GM23248 (cell line): ENCODE measurements around the gene CHMP6. TPM values are rescaled to one million over a fixed set of nuclear protein-coding genes. Genes with fewer than 3 reads are reported as not detected.

ENCODE experiments used
- DNase-seq: peaks from one replicate; pipeline ENCODE4 v3.0.0-alpha.2; 2015
- H2AFZ ChIP-seq: fragments of 200-600 bp; sonication (generic); 2 replicates; pipeline ENCODE4 v1.6.1; 2016; ENCODE audit warnings: antibody characterized with exemption
- H3F3A ChIP-seq: fragments of 200-600 bp; sonication (generic); 2 replicates; pipeline ENCODE4 v1.6.1; 2016; ENCODE audit warnings: mild to moderate bottlenecking, antibody characterized with exemption, mixed run types; ENCODE audit not compliant: insufficient read depth
- H3K27ac ChIP-seq: fragments of 200-600 bp; sonication (generic); 2 replicates; pipeline ENCODE4 v1.5.1; 2016; ENCODE audit warnings: mild to moderate bottlenecking
- H3K27me3 ChIP-seq: fragments of 200-600 bp; sonication (generic); replicated peaks from 2 replicates; pipeline ENCODE4 v1.6.1; 2016; ENCODE audit warnings: mild to moderate bottlenecking; ENCODE audit not compliant: insufficient read depth
- H3K36me3 ChIP-seq: fragments of 200-600 bp; sonication (generic); 2 replicates; pipeline ENCODE4 v1.6.1; 2016; ENCODE audit warnings: low read depth, mild to moderate bottlenecking
- H3K4me1 ChIP-seq: fragments of 200-600 bp; sonication (generic); 2 replicates; pipeline ENCODE4 v1.6.1; 2016; ENCODE audit warnings: mild to moderate bottlenecking; ENCODE audit not compliant: insufficient read depth
- H3K4me2 ChIP-seq: fragments of 200-600 bp; sonication (generic); one replicate; pipeline ENCODE4 v1.6.1; 2016; ENCODE audit warnings: mild to moderate bottlenecking; ENCODE audit not compliant: unreplicated experiment
- H3K4me3 ChIP-seq: fragments of 200-600 bp; sonication (generic); 2 replicates; pipeline ENCODE4 v1.5.1; 2016; ENCODE audit warnings: mild to moderate bottlenecking
- H3K79me2 ChIP-seq: fragments of 200-600 bp; sonication (generic); 2 replicates; pipeline ENCODE4 v1.6.1; 2016; ENCODE audit warnings: mild to moderate bottlenecking; ENCODE audit not compliant: insufficient read depth
- H3K9ac ChIP-seq: fragments of 200-600 bp; sonication (generic); 2 replicates; pipeline ENCODE4 v1.6.1; 2016; ENCODE audit warnings: mild to moderate bottlenecking
- H3K9me2 ChIP-seq: fragments of 200-600 bp; sonication (generic); 2 replicates; pipeline ENCODE4 v1.6.1; 2016; ENCODE audit warnings: mixed run types, mild to moderate bottlenecking, moderate library complexity; ENCODE audit not compliant: insufficient read depth
- H3K9me3 ChIP-seq: fragments of 200-600 bp; sonication (generic); one replicate; pipeline ENCODE4 v1.6.1; 2017; ENCODE audit warnings: low read depth
- H4K20me1 ChIP-seq: fragments of 200-600 bp; sonication (generic); 2 replicates; pipeline ENCODE4 v1.6.0; 2016; ENCODE audit not compliant: insufficient read depth
- EZH2 ChIP-seq: fragments of 200-600 bp; sonication (generic); IDR thresholded peaks from 2 replicates; pipeline ENCODE4 v1.6.1; 2018; ENCODE audit warnings: antibody characterized with exemption, mild to moderate bottlenecking; ENCODE audit not compliant: insufficient read depth, poor library complexity, severe bottlenecking
- EZH2phosphoT487 ChIP-seq: fragments of 200-600 bp; sonication (generic); IDR thresholded peaks from 2 replicates; pipeline ENCODE4 v1.6.1; 2018; ENCODE audit warnings: antibody characterized with exemption, moderate library complexity, mild to moderate bottlenecking, low read depth; ENCODE audit not compliant: insufficient read depth
- WGBS, 2 experiments: methylation state at CpG; one replicate each; pipeline ENCODE4 v1.1.6; 2015 to 2017; ENCODE audit warnings: low lambda C conversion rate in 2 of 2, low coverage in 1 of 2; ENCODE audit errors: missing lambda C conversion rate in 2 of 2; 5-methylcytosine and 5-hydroxymethylcytosine counted together
- in situ Hi-C: fragments of 300-500 bp; cut with MboI; formaldehyde crosslinking; loops from 2 replicates; pipeline ENCODE4 v1.15.0; 2020
- polyA plus RNA-seq: library from polyadenylated mRNA; unstranded; fragments of >200 nt; fragmentation: Nextera tagmentation; extraction: Ambion mirVana; gene quantifications from 2 replicates; pipeline ENCODE4 v1.2.1, GENCODE V29; 2016
- total RNA-seq: library from RNA; depleted of rRNA; stranded (reverse); fragments of >200 nt; shearing (Covaris generic); gene quantifications from 2 replicates; pipeline ENCODE4 v1.2.3, GENCODE V29; 2014

CHMP6 gene
- total and polyA plus RNA-seq, 2 experiments from 2014 or later: 14.1 to 34.0 TPM

- TF ChIP-seq EZH2phosphoT487 (no peak), EZH2 (no peak)
- Histone ChIP-seq H3K27me3 (no peaks in the 10 kb centered on the region), H2AFZ (no peak overlapping the region)
Observed at GRCh38 chr17:80981062-80981902, 10.4 kb upstream of the CHMP6 start.

GRCh38 chr17:80981929-80982425, 9.7 kb upstream of the CHMP6 start:
- H3K4me1 ChIP-seq: peaks cover 14% of the 10 kb centered on the region
- TF ChIP-seq EZH2: no peak
- TF ChIP-seq EZH2phosphoT487: no peak
- in situ Hi-C loops: no loop called here

More at GRCh38 chr17:80981062-80981902, 10.4 kb upstream of the CHMP6 start:
- no peaks in the 10 kb centered on the region for H3K9me3 ChIP-seq
- H3K9me2 ChIP-seq: no peaks in the 10 kb centered on the region
- H3K36me3 ChIP-seq: no peaks in the 10 kb centered on the region
- no peak overlapping the region; the same call in 1 of the 2 replicates for H3K9ac ChIP-seq
- H3K27ac ChIP-seq: no peak overlapping the region
- no peaks in the 10 kb centered on the region for H3K79me2 ChIP-seq
- in situ Hi-C loops: no loop called here
- no peaks in the 10 kb centered on the region for H4K20me1 ChIP-seq
- 9 to 30% methylated on average over 13 to 65 of the region's 65 CpGs for WGBS, 2 experiments
- peak overlapping the region; percentile 48 for H3K4me2 ChIP-seq
- DNase-seq: no peak
- H3K4me1 ChIP-seq: peaks cover 14% of the 10 kb centered on the region
- peak overlapping the region; percentile 39; the same call in 1 of the 2 replicates for H3K4me3 ChIP-seq
- peaks cover 6% of the 10 kb centered on the region; the same call in 1 of the 2 replicates for H3F3A ChIP-seq

DNA sequence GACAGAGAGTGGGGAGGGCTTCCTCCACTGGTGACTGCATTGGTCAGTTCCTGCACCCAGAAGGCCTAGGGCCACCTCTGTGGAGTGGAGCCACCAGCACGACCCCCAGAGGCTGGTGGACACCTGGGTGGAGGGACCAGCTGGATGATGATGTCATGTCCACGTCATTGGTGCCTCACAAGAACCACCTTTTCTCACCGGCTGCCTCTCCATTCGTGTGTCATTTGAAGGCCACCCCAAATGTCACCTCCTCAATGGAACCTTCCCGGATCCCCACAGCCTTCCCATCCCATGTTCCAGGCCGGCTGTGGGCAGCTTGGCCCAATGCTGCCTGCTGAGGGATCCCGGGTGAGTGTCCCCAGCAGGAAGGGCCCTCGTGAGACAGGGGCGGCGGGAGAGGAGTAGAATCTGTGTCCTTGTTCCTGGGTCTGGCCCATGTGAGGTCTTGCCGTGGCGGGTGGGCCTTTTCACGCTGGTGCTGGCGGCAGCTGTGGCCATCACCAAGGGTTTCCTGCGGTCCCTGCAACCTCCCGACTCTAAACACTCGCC, 9.1 kb upstream of the CHMP6 start:
- no peak overlapping the region for H3K4me3 ChIP-seq
- no peaks in the 10 kb centered on the region for H3K27me3 ChIP-seq
- WGBS, 2 experiments: 79 to 85% methylated on average over 17 of the region's 17 CpGs
- H3K4me2 ChIP-seq: no peak overlapping the region
- no peak overlapping the region for H3K27ac ChIP-seq
- DNase-seq: no peak
- no peak overlapping the region for H3K9ac ChIP-seq
- no peaks in the 10 kb centered on the region for H4K20me1 ChIP-seq
- H3K4me1 ChIP-seq: peaks cover 14% of the 10 kb centered on the region
- in situ Hi-C loops: no loop called here
- H3K79me2 ChIP-seq: no peaks in the 10 kb centered on the region
- H3K36me3 ChIP-seq: no peaks in the 10 kb centered on the region
- H3F3A ChIP-seq: peaks cover 6% of the 10 kb centered on the region; the same call in 1 of the 2 replicates
- H2AFZ ChIP-seq: no peak overlapping the region
- H3K9me3 ChIP-seq: no peaks in the 10 kb centered on the region
- no peaks in the 10 kb centered on the region for H3K9me2 ChIP-seq
- TF ChIP-seq EZH2phosphoT487: no peak
- TF ChIP-seq EZH2: no peak

More at GRCh38 chr17:80981929-80982425, 9.7 kb upstream of the CHMP6 start:
- H3K4me3 ChIP-seq: no peak overlapping the region
- no peaks in the 10 kb centered on the region for H3K79me2 ChIP-seq
- H3F3A ChIP-seq: peaks cover 6% of the 10 kb centered on the region; the same call in 1 of the 2 replicates
- WGBS, 2 experiments: 78 to 90% methylated on average over 15 to 17 of the region's 17 CpGs
- no peak for DNase-seq
- no peaks in the 10 kb centered on the region for H3K27me3 ChIP-seq
- H3K4me2 ChIP-seq: no peak overlapping the region
- no peaks in the 10 kb centered on the region for H4K20me1 ChIP-seq
- no peaks in the 10 kb centered on the region for H3K36me3 ChIP-seq
- no peak overlapping the region for H2AFZ ChIP-seq
- no peaks in the 10 kb centered on the region for H3K9me2 ChIP-seq
- H3K9me3 ChIP-seq: no peaks in the 10 kb centered on the region
- no peak overlapping the region for H3K9ac ChIP-seq
- H3K27ac ChIP-seq: no peak overlapping the region

DNA sequence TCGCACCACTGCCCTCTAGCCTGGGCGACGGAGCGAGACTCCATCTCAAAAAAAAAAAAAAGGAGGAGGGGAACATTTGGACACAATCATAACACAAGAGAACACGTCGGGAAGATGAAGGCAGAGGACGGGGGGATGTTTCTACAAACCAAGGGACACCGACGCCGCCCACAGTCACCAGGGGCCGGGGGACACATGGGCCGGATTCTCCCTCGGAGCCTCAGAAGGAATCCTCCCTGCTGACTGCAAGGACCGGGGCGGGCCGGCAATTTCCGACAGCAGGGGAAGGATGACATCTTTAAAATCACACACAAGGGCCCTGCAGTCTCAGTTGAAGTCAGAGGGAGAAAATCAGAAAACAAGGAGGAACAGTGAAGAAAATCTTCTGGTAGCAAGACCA, 8.1 kb upstream of the CHMP6 start:
- DNase-seq: no peak
- no peaks in the 10 kb centered on the region for H3K36me3 ChIP-seq
- no peaks in the 10 kb centered on the region for H4K20me1 ChIP-seq
- H3K4me1 ChIP-seq: peaks cover 15% of the 10 kb centered on the region
- no peaks in the 10 kb centered on the region for H3K9me2 ChIP-seq
- H3K4me2 ChIP-seq: no peak overlapping the region
- no peak overlapping the region for H3K27ac ChIP-seq
- H3F3A ChIP-seq: peaks cover 6% of the 10 kb centered on the region; the same call in 1 of the 2 replicates
- WGBS, 2 experiments: 85 to 89% methylated on average over 16 to 17 of the region's 17 CpGs
- no peak overlapping the region for H2AFZ ChIP-seq
- TF ChIP-seq EZH2phosphoT487 (no peak), EZH2 (no peak)
- H3K4me3 ChIP-seq: no peak overlapping the region
- H3K9ac ChIP-seq: no peak overlapping the region
- H3K27me3 ChIP-seq: no peaks in the 10 kb centered on the region
- no peaks in the 10 kb centered on the region for H3K9me3 ChIP-seq
- in situ Hi-C loops: no loop called here
- H3K79me2 ChIP-seq: no peaks in the 10 kb centered on the region
